ENCODE results near the gene NRP2. TPM values are rescaled to one million over a fixed set of nuclear protein-coding genes. Genes with fewer than 3 reads are reported as not detected.
A peak's percentile ranks its signal among the peaks of the same experiment; 100 is the strongest.

NRP2 gene
- total RNA-seq, 1 donor from 2014 or later: 76.7 TPM

GRCh38 chr2:205835251-205835791 is 153.0 kb downstream of the NRP2 start:
- FAIRE-seq: no peak
- no peak for TF ChIP-seq EZH2 (IDR thresholded peaks at IDR 0.05; ENCODE audit: insufficient read depth, low read length)
- no peak for TF ChIP-seq CTCF (IDR thresholded peaks at IDR 0.05; ENCODE audit: insufficient read depth, low read depth, low read length)
- H3K4me3 Mint-ChIP-seq (ENCODE audit: unreplicated experiment): no peak overlapping the region
- no peaks in the 10 kb centered on the region for H3K36me3 Mint-ChIP-seq (ENCODE audit: low read depth, unreplicated experiment)
- no peaks in the 10 kb centered on the region for H3K36me3 ChIP-seq (ENCODE audit: insufficient read depth, low read length)
- no peaks in the 10 kb centered on the region for H3K9me3 Mint-ChIP-seq (ENCODE audit: unreplicated experiment)
- no peak overlapping the region for H3K9ac ChIP-seq (ENCODE audit: low read length)
- peaks cover 9% of the 10 kb centered on the region for H3K27me3 ChIP-seq (ENCODE audit: insufficient read depth, low read length)
- H2AFZ ChIP-seq (ENCODE audit: low read depth, low read length): no peak overlapping the region
- no peaks in the 10 kb centered on the region for H3K4me1 ChIP-seq (ENCODE audit: insufficient read depth, low read length)
- no peaks in the 10 kb centered on the region for H3K9me3 ChIP-seq (ENCODE audit: insufficient read depth, low read depth, low read length)
- peaks cover 12% of the 10 kb centered on the region for H3K27me3 Mint-ChIP-seq (ENCODE audit: low read depth, unreplicated experiment)
- H3K79me2 ChIP-seq (ENCODE audit: insufficient read depth, low read length): no peaks in the 10 kb centered on the region
- H3K4me1 Mint-ChIP-seq (ENCODE audit: low read depth, unreplicated experiment): no peaks in the 10 kb centered on the region
- no peak overlapping the region for H3K4me3 ChIP-seq (ENCODE audit: insufficient read depth, low read depth, low read length)
- H3K27ac ChIP-seq (ENCODE audit: low read depth, low read length): no peak overlapping the region
- no peaks in the 10 kb centered on the region for H4K20me1 ChIP-seq (ENCODE audit: insufficient read depth, low read length)
- H3K4me2 ChIP-seq (ENCODE audit: low read length): no peak overlapping the region
- H3K27ac Mint-ChIP-seq (ENCODE audit: unreplicated experiment): no peak overlapping the region
- peak; percentile 74 for DNase-seq (ENCODE audit: low read depth)

DNA sequence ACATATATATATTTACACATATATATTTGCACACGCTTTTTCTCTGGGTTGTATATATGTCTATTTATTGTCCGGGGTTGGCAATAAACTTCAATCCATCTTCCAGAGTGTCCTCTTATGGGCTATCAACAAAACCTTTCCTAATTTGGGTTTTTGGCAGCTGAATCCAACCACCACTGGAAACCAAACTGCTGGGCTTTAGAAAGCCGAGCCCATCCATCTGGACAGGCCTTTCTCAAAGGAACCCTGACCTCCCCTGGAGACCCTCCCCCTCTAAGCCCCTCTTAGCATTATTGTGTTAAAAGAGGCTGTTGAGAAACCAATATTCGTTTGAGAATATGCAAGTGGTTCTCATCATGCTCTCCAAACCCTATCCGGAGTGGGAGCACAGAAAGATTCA is 153.6 kb downstream of the NRP2 start:
- DNase-seq (ENCODE audit: low read depth) (no peak), FAIRE-seq (no peak)
- H3K36me3 Mint-ChIP-seq (ENCODE audit: low read depth, unreplicated experiment): no peaks in the 10 kb centered on the region
- Histone ChIP-seq H2AFZ (ENCODE audit: low read depth, low read length) (no peak overlapping the region), H3K4me3 (ENCODE audit: insufficient read depth, low read depth, low read length) (no peak overlapping the region), H3K27ac (ENCODE audit: low read depth, low read length) (no peak overlapping the region), H4K20me1 (ENCODE audit: insufficient read depth, low read length) (no peaks in the 10 kb centered on the region), H3K36me3 (ENCODE audit: insufficient read depth, low read length) (no peaks in the 10 kb centered on the region), H3K4me1 (ENCODE audit: insufficient read depth, low read length) (no peaks in the 10 kb centered on the region), H3K79me2 (ENCODE audit: insufficient read depth, low read length) (no peaks in the 10 kb centered on the region), H3K27me3 (ENCODE audit: insufficient read depth, low read length) (peaks cover 9% of the 10 kb centered on the region), H3K9me3 (ENCODE audit: insufficient read depth, low read depth, low read length) (no peaks in the 10 kb centered on the region), H3K9ac (ENCODE audit: low read length) (no peak overlapping the region), H3K4me2 (ENCODE audit: low read length) (no peak overlapping the region)
- no peak overlapping the region for H3K27ac Mint-ChIP-seq (ENCODE audit: unreplicated experiment)
- no peaks in the 10 kb centered on the region for H3K4me1 Mint-ChIP-seq (ENCODE audit: low read depth, unreplicated experiment)
- H3K27me3 Mint-ChIP-seq (ENCODE audit: low read depth, unreplicated experiment): peaks cover 12% of the 10 kb centered on the region
- TF ChIP-seq EZH2 (IDR thresholded peaks at IDR 0.05; ENCODE audit: insufficient read depth, low read length): no peak
- no peak for TF ChIP-seq CTCF (IDR thresholded peaks at IDR 0.05; ENCODE audit: insufficient read depth, low read depth, low read length)
- H3K9me3 Mint-ChIP-seq (ENCODE audit: unreplicated experiment): no peaks in the 10 kb centered on the region
- H3K4me3 Mint-ChIP-seq (ENCODE audit: unreplicated experiment): no peak overlapping the region

GRCh38 chr2:205836477-205837221 is 154.3 kb downstream of the NRP2 start:
- no peaks in the 10 kb centered on the region for H4K20me1 ChIP-seq (ENCODE audit: insufficient read depth, low read length)
- Mint-ChIP-seq H3K27ac (ENCODE audit: unreplicated experiment) (no peak overlapping the region), H3K4me3 (ENCODE audit: unreplicated experiment) (no peak overlapping the region), H3K36me3 (ENCODE audit: low read depth, unreplicated experiment) (no peaks in the 10 kb centered on the region), H3K27me3 (ENCODE audit: low read depth, unreplicated experiment) (peaks cover 10% of the 10 kb centered on the region), H3K9me3 (ENCODE audit: unreplicated experiment) (no peaks in the 10 kb centered on the region), H3K4me1 (ENCODE audit: low read depth, unreplicated experiment) (no peaks in the 10 kb centered on the region)
- no peaks in the 10 kb centered on the region for H3K9me3 ChIP-seq (ENCODE audit: insufficient read depth, low read depth, low read length)
- DNase-seq (ENCODE audit: low read depth) (no peak), FAIRE-seq (no peak)
- H3K4me3 ChIP-seq (ENCODE audit: insufficient read depth, low read depth, low read length): no peak overlapping the region
- no peak overlapping the region for H3K9ac ChIP-seq (ENCODE audit: low read length)
- TF ChIP-seq EZH2 (IDR thresholded peaks at IDR 0.05; ENCODE audit: insufficient read depth, low read length) (no peak), CTCF (IDR thresholded peaks at IDR 0.05; ENCODE audit: insufficient read depth, low read depth, low read length) (no peak)
- no peaks in the 10 kb centered on the region for H3K79me2 ChIP-seq (ENCODE audit: insufficient read depth, low read length)
- no peak overlapping the region for H2AFZ ChIP-seq (ENCODE audit: low read depth, low read length)
- peaks cover 9% of the 10 kb centered on the region for H3K27me3 ChIP-seq (ENCODE audit: insufficient read depth, low read length)
- no peaks in the 10 kb centered on the region for H3K36me3 ChIP-seq (ENCODE audit: insufficient read depth, low read length)
- H3K4me1 ChIP-seq (ENCODE audit: insufficient read depth, low read length): no peaks in the 10 kb centered on the region
- no peak overlapping the region for H3K4me2 ChIP-seq (ENCODE audit: low read length)
- no peak overlapping the region for H3K27ac ChIP-seq (ENCODE audit: low read depth, low read length)

Measured in astrocyte (in vitro differentiated cells and primary cell).